Measurements from ENCODE around the gene STK32B.
"Not testable (repeated sequence)": the region's sequence is repeated elsewhere in the genome, so short reads cannot be mapped to it uniquely, and the experiment has no call there.

DNA sequence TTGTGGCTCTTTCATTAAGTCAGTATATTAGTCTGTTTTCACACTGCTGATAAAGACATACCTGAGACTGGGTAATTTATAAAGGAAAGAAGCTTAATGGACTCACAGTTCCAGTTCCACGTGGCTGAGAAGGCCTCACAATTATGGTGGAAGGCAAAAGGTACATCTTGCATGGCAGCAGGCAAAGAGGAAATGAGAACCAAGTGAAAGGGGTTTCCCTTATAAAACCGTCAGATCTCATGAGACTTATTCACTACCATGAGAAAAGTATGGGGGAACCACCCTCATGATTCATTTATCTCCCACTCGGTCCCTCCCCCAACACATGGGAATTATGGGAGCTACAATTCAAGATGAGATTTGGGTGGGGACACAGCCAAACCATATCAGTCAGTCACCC is 15.7 kb downstream of the STK32B start:
- TF ChIP-seq, protein P1, sequence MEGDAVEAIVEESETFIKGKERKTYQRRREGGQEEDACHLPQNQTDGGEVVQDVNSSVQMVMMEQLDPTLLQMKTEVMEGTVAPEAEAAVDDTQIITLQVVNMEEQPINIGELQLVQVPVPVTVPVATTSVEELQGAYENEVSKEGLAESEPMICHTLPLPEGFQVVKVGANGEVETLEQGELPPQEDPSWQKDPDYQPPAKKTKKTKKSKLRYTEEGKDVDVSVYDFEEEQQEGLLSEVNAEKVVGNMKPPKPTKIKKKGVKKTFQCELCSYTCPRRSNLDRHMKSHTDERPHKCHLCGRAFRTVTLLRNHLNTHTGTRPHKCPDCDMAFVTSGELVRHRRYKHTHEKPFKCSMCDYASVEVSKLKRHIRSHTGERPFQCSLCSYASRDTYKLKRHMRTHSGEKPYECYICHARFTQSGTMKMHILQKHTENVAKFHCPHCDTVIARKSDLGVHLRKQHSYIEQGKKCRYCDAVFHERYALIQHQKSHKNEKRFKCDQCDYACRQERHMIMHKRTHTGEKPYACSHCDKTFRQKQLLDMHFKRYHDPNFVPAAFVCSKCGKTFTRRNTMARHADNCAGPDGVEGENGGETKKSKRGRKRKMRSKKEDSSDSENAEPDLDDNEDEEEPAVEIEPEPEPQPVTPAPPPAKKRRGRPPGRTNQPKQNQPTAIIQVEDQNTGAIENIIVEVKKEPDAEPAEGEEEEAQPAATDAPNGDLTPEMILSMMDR (conservative IDR thresholded peaks at IDR 0.05; ENCODE audit: low read depth in 2 of 2) = not testable (repeated sequence)
- TF ChIP-seq POLR2AphosphoS5 (IDR thresholded peaks at IDR 0.05; ENCODE audit: low read depth); EZH2phosphoT487 (IDR thresholded peaks at IDR 0.05; ENCODE audit: unreplicated experiment); CREB1 (CRISPR knock-in tag; IDR thresholded peaks at IDR 0.05; ENCODE audit: low read depth); EZH2 (IDR thresholded peaks at IDR 0.05; ENCODE audit: low read depth, unreplicated experiment); JUNB (IDR thresholded peaks at IDR 0.05; ENCODE audit: unreplicated experiment); NANOG (IDR thresholded peaks at IDR 0.05; ENCODE audit: borderline replicate concordance): not testable (repeated sequence)
- TF ChIP-seq, protein P2, sequence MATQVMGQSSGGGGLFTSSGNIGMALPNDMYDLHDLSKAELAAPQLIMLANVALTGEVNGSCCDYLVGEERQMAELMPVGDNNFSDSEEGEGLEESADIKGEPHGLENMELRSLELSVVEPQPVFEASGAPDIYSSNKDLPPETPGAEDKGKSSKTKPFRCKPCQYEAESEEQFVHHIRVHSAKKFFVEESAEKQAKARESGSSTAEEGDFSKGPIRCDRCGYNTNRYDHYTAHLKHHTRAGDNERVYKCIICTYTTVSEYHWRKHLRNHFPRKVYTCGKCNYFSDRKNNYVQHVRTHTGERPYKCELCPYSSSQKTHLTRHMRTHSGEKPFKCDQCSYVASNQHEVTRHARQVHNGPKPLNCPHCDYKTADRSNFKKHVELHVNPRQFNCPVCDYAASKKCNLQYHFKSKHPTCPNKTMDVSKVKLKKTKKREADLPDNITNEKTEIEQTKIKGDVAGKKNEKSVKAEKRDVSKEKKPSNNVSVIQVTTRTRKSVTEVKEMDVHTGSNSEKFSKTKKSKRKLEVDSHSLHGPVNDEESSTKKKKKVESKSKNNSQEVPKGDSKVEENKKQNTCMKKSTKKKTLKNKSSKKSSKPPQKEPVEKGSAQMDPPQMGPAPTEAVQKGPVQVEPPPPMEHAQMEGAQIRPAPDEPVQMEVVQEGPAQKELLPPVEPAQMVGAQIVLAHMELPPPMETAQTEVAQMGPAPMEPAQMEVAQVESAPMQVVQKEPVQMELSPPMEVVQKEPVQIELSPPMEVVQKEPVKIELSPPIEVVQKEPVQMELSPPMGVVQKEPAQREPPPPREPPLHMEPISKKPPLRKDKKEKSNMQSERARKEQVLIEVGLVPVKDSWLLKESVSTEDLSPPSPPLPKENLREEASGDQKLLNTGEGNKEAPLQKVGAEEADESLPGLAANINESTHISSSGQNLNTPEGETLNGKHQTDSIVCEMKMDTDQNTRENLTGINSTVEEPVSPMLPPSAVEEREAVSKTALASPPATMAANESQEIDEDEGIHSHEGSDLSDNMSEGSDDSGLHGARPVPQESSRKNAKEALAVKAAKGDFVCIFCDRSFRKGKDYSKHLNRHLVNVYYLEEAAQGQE (IDR thresholded peaks at IDR 0.05; ENCODE audit: unreplicated experiment) = not testable (repeated sequence)
- TF ChIP-seq, protein P3, sequence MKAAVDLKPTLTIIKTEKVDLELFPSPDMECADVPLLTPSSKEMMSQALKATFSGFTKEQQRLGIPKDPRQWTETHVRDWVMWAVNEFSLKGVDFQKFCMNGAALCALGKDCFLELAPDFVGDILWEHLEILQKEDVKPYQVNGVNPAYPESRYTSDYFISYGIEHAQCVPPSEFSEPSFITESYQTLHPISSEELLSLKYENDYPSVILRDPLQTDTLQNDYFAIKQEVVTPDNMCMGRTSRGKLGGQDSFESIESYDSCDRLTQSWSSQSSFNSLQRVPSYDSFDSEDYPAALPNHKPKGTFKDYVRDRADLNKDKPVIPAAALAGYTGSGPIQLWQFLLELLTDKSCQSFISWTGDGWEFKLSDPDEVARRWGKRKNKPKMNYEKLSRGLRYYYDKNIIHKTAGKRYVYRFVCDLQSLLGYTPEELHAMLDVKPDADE (IDR thresholded peaks at IDR 0.05) = not testable (repeated sequence)
